ENCODE measurements around the gene HMG20B. TPM values are rescaled to one million over a fixed set of nuclear protein-coding genes. Genes with fewer than 3 reads are reported as not detected.

Gene HMG20B
- total and polyA plus RNA-seq, 2 of the 8 experiments (the other 6 are each of a cell fraction or from before 2014, with no cell fraction given) = 42.9 to 74.2 TPM

DNA sequence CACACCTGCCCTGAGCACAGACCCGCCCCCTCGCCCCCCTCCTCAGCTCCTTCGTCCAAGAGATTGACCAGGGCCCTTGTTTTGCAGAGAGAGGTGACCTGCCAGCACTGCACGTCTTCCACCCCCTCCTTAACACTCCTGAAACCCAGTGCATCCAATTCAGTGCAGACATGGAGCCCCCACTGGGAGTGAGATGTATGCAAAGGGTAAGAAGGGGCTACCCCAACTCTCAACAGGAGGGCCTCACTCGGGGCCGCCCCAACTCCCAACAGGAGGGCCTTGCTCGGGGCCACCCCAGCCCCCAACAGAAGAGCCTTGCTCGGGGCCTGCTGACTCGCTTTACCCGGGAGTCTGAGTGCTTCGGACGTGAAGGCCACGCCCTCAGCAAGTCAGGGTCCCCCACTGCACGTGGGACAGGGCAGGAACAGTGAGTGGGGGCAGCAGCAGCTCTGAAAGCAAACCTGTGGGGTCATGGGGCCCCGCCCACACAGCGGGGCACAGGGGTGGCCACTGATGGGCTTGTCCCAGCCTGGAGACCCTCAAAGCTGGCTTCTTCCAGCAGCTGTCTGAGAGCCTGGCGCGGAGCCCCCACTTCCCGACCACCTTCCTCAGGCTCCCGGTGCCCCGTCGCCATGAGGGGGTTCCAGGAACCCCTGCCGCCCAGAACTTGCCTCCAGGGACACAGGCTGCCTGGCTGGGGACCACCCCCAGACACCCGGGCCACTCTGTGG lies 48.2 kb downstream of the HMG20B start (continued):
- TF ChIP-seq, protein P1, sequence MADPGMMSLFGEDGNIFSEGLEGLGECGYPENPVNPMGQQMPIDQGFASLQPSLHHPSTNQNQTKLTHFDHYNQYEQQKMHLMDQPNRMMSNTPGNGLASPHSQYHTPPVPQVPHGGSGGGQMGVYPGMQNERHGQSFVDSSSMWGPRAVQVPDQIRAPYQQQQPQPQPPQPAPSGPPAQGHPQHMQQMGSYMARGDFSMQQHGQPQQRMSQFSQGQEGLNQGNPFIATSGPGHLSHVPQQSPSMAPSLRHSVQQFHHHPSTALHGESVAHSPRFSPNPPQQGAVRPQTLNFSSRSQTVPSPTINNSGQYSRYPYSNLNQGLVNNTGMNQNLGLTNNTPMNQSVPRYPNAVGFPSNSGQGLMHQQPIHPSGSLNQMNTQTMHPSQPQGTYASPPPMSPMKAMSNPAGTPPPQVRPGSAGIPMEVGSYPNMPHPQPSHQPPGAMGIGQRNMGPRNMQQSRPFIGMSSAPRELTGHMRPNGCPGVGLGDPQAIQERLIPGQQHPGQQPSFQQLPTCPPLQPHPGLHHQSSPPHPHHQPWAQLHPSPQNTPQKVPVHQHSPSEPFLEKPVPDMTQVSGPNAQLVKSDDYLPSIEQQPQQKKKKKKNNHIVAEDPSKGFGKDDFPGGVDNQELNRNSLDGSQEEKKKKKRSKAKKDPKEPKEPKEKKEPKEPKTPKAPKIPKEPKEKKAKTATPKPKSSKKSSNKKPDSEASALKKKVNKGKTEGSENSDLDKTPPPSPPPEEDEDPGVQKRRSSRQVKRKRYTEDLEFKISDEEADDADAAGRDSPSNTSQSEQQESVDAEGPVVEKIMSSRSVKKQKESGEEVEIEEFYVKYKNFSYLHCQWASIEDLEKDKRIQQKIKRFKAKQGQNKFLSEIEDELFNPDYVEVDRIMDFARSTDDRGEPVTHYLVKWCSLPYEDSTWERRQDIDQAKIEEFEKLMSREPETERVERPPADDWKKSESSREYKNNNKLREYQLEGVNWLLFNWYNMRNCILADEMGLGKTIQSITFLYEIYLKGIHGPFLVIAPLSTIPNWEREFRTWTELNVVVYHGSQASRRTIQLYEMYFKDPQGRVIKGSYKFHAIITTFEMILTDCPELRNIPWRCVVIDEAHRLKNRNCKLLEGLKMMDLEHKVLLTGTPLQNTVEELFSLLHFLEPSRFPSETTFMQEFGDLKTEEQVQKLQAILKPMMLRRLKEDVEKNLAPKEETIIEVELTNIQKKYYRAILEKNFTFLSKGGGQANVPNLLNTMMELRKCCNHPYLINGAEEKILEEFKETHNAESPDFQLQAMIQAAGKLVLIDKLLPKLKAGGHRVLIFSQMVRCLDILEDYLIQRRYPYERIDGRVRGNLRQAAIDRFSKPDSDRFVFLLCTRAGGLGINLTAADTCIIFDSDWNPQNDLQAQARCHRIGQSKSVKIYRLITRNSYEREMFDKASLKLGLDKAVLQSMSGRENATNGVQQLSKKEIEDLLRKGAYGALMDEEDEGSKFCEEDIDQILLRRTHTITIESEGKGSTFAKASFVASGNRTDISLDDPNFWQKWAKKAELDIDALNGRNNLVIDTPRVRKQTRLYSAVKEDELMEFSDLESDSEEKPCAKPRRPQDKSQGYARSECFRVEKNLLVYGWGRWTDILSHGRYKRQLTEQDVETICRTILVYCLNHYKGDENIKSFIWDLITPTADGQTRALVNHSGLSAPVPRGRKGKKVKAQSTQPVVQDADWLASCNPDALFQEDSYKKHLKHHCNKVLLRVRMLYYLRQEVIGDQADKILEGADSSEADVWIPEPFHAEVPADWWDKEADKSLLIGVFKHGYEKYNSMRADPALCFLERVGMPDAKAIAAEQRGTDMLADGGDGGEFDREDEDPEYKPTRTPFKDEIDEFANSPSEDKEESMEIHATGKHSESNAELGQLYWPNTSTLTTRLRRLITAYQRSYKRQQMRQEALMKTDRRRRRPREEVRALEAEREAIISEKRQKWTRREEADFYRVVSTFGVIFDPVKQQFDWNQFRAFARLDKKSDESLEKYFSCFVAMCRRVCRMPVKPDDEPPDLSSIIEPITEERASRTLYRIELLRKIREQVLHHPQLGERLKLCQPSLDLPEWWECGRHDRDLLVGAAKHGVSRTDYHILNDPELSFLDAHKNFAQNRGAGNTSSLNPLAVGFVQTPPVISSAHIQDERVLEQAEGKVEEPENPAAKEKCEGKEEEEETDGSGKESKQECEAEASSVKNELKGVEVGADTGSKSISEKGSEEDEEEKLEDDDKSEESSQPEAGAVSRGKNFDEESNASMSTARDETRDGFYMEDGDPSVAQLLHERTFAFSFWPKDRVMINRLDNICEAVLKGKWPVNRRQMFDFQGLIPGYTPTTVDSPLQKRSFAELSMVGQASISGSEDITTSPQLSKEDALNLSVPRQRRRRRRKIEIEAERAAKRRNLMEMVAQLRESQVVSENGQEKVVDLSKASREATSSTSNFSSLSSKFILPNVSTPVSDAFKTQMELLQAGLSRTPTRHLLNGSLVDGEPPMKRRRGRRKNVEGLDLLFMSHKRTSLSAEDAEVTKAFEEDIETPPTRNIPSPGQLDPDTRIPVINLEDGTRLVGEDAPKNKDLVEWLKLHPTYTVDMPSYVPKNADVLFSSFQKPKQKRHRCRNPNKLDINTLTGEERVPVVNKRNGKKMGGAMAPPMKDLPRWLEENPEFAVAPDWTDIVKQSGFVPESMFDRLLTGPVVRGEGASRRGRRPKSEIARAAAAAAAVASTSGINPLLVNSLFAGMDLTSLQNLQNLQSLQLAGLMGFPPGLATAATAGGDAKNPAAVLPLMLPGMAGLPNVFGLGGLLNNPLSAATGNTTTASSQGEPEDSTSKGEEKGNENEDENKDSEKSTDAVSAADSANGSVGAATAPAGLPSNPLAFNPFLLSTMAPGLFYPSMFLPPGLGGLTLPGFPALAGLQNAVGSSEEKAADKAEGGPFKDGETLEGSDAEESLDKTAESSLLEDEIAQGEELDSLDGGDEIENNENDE (IDR thresholded peaks at IDR 0.05; ENCODE audit: insufficient replicate concordance, low read length) = no peak
